ENCODE data around the gene MVD. TPM values are rescaled to one million over a fixed set of nuclear protein-coding genes. Genes with fewer than 3 reads are reported as not detected.

The MVD gene
- total and polyA plus RNA-seq, 10 of the 15 experiments (the other 5 are each of a cell fraction or from before 2014, with no cell fraction given), result 5.0 to 147 (median 65.0) TPM

GRCh38 chr16:88681084-88681680 is 18.3 kb upstream of the MVD start (continued):
- TF ChIP-seq, protein P1, sequence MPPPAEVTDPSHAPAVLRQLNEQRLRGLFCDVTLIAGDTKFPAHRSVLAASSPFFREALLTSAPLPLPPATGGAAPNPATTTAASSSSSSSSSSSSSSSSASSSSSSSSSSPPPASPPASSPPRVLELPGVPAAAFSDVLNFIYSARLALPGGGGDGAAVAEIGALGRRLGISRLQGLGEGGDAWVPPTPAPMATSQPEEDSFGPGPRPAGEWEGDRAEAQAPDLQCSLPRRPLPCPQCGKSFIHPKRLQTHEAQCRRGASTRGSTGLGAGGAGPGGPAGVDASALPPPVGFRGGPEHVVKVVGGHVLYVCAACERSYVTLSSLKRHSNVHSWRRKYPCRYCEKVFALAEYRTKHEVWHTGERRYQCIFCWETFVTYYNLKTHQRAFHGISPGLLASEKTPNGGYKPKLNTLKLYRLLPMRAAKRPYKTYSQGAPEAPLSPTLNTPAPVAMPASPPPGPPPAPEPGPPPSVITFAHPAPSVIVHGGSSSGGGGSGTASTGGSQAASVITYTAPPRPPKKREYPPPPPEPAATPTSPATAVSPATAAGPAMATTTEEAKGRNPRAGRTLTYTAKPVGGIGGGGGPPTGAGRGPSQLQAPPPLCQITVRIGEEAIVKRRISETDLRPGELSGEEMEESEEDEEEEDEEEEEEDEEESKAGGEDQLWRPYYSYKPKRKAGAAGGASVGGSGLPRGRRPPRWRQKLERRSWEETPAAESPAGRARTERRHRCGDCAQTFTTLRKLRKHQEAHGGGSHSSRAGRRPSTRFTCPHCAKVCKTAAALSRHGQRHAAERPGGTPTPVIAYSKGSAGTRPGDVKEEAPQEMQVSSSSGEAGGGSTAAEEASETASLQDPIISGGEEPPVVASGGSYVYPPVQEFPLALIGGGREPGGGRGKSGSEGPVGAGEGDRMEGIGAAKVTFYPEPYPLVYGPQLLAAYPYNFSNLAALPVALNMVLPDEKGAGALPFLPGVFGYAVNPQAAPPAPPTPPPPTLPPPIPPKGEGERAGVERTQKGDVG (CRISPR knock-in tag; IDR thresholded peaks at IDR 0.05), result no peak
- peak; percentile 2; the same call in 1 of the 2 replicates for TF ChIP-seq CHD4 (IDR thresholded peaks at IDR 0.05)
- peak; percentile 71 to 80 (median 79) for TF ChIP-seq CTCF (IDR thresholded peaks at IDR 0.05 in 2 of 3, conservative IDR thresholded peaks at IDR 0.05 in 1 of 3; ENCODE audit: control insufficient read depth in 2 of 3, extremely low read depth in 1 of 3, insufficient read depth in 1 of 3, low read depth in 3 of 3, low read length in 3 of 3)
- TF ChIP-seq KLF5 (IDR thresholded peaks at IDR 0.05; ENCODE audit: partially characterized antibody), result peak; percentile 19
- TF ChIP-seq STAT3 (IDR thresholded peaks at IDR 0.05; ENCODE audit: low read depth, low read length), result no peak
- peak; percentile 61; the same call in 1 of the 2 replicates for TF ChIP-seq MXI1 (IDR thresholded peaks at IDR 0.05; ENCODE audit: low read depth, low read length)
- peak; percentile 52; the same call in 1 of the 2 replicates for TF ChIP-seq RAD21 (IDR thresholded peaks at IDR 0.05; ENCODE audit: insufficient read depth, low read depth, low read length)
- TF ChIP-seq SREBF1 (IDR thresholded peaks at IDR 0.05; ENCODE audit: low read length), result no peak
- no peak for TF ChIP-seq EP300 (IDR thresholded peaks at IDR 0.05; ENCODE audit: borderline replicate concordance in 1 of 2, control insufficient read depth in 1 of 2, low read depth in 2 of 2, low read length in 2 of 2)
- 0 out of 3 replicates have a peak, but pooled peaks have one; percentile 11 for TF ChIP-seq POU2F2 (IDR thresholded peaks at IDR 0.05; ENCODE audit: borderline replicate concordance, low read depth, low read length)
- TF ChIP-seq SMC3 (IDR thresholded peaks at IDR 0.05; ENCODE audit: borderline replicate concordance, low read length), result peak; percentile 46; the same call in 1 of the 2 replicates

Measured in GM12878 (cell line).